Cardiac septum (tissue), 1 donor: Measurements from ENCODE around the gene DTNBP1. TPM values are rescaled to one million over a fixed set of nuclear protein-coding genes. Genes with fewer than 3 reads are reported as not detected.

ENCODE experiments used
- DNase-seq: peaks from one replicate; pipeline ENCODE4 v3.0.0-alpha.2; 2020; ENCODE audit warnings: low spot score
- intact Hi-C: fragments of 100-400 bp; cut with DNase I; formaldehyde crosslinking; loops from one replicate; pipeline ENCODE4 v1.14.0; 2022
- total RNA-seq: library from RNA; stranded (reverse); fragmentation: NEBNext Ultra II Directional; extraction: Animal tissue kit (Norgen Biotek cat#: 25700); gene quantifications from one replicate; pipeline ENCODE4 v1.2.1, GENCODE V29; 2021
- donor health status: DM: no; HTN: no; CAD: no.

Gene DTNBP1
- total RNA-seq, 1 donor from 2014 or later, result 19.0 TPM

- no peak for DNase-seq
- intact Hi-C loops, result loop anchor here (10.0 kb wide), 2 partner anchors 384 to 1504 kb away; partner anchors contain the start of gene JARID2
Measured at GRCh38 chr6:15628499-15629131, 34.2 kb downstream of the DTNBP1 start.

DNA sequence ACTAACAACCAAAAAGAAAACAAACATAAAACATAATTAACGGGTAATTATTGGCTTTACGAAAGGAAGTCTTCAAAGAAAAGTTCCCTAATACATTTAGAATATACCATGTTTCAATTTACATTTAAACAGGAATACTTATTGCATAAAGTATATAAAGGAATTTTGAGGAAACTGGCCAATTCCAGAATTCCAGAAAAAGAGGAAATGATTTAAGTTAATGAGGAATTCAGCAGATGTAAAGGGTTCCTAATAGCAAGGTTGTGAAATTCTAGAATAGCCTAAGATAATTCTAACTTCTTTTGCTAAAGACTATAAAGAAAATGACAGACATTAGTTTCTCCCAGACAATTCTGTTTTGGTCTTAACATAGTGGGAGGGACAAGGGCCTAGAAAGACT is 35.0 kb downstream of the DTNBP1 start:
- no peak for DNase-seq
- intact Hi-C loops, result loop anchor here (10.0 kb wide), 2 partner anchors 383 to 1503 kb away; partner anchors contain the start of gene JARID2

- intact Hi-C loops, result loop anchor here (10.0 kb wide), 2 partner anchors 382 to 1502 kb away; partner anchors contain the start of gene JARID2
- DNase-seq, result no peak
Measured at GRCh38 chr6:15626878-15627674, 35.8 kb downstream of the DTNBP1 start.

DNA sequence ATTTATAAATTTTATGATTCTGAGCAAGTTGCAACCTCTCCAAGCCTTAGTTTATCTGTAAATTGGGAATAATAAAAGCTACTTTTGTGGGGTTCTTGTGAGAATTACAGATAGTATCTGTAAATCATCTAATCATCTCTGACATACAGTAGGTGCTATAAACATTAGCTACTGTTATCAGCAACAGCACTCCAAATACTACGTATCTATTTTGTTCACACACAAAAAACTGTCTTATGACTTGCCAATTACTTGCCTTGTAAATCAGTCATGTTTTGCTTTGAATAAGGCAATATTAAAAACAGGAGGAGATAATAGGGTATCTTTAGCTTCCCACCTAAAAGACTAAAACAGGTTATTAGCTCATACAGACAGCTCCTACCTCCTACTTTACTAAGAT is 36.7 kb downstream of the DTNBP1 start:
- intact Hi-C loops, result loop anchor here (10.0 kb wide), 2 partner anchors 381 to 1501 kb away; partner anchors contain the start of gene JARID2
- DNase-seq, result no peak

GRCh38 chr6:15623276-15624116 is 39.3 kb downstream of the DTNBP1 start:
- intact Hi-C loops, result loop anchor here (5.0 to 10.0 kb wide), 4 partner anchors 106 to 1499 kb away; partner anchors contain the start of gene JARID2
- no peak for DNase-seq

DNA sequence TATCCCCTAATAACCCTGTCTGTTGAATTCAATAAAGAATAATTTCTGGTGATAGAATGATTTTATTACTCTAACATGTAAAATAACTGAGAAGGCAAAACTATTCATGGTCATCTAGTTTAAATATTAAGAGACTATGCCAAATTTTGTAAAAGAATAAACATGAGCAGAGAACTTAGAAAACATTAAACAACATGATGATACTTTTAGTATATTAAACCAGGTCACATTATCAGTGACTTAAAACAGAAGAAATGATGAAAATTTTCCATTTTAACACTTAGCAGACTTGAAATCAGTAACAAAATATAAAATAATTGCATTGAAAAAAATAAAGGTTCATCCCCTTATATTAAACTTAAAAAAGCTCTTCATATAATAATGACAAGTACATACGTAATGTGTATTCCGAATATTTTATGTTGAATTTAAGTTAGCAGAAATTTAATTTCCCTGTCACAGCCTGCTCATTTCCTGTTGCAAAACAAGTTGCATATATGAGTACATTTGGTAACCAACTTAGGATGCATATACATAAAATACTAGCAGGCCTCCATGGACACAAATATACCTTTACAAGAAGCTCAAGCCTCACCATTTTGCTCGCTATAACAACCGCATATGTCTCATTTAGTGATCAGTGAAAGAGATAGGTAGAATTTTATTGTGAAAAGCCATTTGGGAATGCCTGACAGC is 40.6 kb downstream of the DTNBP1 start:
- no peak for DNase-seq
- intact Hi-C loops, result loop anchor here (5.0 to 10.0 kb wide), 4 partner anchors 105 to 1497 kb away; partner anchors contain the start of gene JARID2

- DNase-seq, result peak; percentile 86
- intact Hi-C loops, result loop anchor here (1.0 to 10.0 kb wide), 5 partner anchors 25 to 1497 kb away; partner anchors contain the start of gene JARID2
Measured at GRCh38 chr6:15621203-15622044, 41.4 kb downstream of the DTNBP1 start.

- no peak for DNase-seq
- intact Hi-C loops, result loop anchor here (1.0 to 10.0 kb wide), 5 partner anchors 24 to 1496 kb away; partner anchors contain the start of gene JARID2
Measured at GRCh38 chr6:15620611-15621010, 42.2 kb downstream of the DTNBP1 start.

DNA sequence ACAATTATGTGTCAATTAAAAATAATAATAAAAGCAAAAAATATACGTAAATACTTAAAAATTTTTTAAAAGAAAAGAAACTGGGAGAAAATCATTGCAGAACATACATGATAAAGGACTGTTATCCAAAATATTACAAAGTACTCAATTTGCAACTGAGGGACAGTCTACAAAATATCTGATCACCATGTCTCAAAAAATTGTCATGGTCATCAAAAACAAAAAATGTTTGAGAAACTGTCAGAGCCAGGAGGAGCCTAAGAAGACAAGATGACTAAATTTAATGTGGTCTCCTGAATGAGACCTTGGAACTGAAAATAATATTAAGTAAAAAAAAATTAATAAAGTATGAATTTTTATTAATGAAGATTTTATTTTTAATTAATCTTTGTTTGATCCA is 43.5 kb downstream of the DTNBP1 start:
- intact Hi-C loops, result no loop called here
- DNase-seq, result no peak

DNA sequence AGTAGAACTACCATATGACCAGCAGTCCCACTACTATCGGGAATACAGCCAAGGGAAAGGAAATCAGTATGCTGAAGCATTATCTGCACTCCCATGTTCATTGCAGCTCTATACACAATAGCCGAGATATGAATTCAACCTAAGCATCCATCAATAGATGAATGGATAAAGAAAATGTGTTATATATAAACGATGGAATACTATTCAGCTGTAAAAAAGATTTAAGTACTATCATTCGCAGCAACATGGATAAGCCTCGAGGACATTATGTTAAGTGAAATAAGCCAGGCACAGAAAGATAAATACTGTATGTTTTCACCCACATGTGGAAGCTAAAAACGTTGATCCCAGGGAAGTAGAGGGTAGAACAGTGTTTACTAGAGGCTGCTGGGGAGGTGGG is 44.1 kb downstream of the DTNBP1 start:
- intact Hi-C loops, result no loop called here
- DNase-seq, result no peak

- intact Hi-C loops, result no loop called here
- no peak for DNase-seq
Measured at GRCh38 chr6:15616261-15616660, 46.6 kb downstream of the DTNBP1 start.

- no peak for DNase-seq
- intact Hi-C loops, result no loop called here
Measured at GRCh38 chr6:15615802-15616201, 47.0 kb downstream of the DTNBP1 start.

DNA sequence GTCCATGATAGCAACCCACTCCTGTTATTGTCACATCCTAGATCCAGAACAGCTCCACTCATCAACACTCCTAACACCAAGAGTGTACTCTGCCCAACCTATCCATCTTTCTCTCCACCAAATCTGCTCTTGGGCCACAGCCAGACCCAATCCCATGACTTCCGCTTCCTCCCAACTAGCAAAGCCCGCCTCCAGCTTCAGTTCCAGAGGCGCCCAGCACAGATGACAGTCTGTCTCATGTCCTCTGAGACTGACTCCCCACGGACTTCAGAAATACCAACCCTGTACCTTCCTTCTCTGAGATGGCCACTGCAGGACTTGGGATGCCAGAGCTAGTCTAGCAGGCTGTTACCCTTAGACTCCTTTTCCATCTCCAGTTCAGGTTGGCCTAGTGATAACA is 48.6 kb downstream of the DTNBP1 start:
- DNase-seq, result no peak
- intact Hi-C loops, result no loop called here

DNA sequence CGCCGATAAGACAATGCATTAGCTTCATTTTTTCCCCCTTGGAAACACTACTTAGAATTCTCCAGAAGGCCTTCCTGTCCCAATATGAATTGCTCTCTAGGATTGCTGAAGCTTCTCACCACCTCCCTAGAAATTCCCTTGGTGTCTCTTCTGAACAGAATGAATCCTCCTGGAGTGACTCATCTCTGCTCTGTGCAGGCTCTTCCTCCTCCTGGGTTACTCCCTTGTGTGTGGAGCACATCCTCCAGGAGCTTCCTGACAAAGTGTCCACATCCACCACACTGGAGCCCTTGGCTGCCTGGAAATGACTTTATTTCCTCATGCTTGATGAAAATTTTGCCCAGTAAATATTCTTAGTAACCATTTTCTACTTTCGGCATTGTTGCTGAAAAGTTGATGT is 54.4 kb downstream of the DTNBP1 start:
- intact Hi-C loops, result no loop called here
- DNase-seq, result no peak

- intact Hi-C loops, result no loop called here
- no peak for DNase-seq
Measured at GRCh38 chr6:15607603-15608002, 55.2 kb downstream of the DTNBP1 start.

DNA sequence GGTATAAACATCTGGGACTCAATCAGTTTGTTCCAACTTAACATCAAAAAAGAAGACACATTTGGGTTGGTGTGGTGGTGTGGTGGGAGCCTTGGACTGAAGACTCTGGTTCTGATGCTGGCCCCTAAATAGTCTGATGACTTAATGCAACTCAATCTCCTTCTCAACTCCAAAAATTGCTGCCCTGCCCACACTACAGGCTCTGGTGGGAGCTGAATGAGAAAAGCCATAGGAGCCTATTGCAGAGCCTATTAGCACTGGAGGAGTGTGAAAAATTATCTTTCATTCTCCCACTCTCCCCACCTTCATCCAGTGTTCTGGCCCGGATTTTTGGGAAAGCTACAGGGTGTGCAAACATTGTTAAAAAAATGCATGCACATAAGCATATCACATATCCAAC is 56.5 kb downstream of the DTNBP1 start:
- no peak for DNase-seq
- intact Hi-C loops, result no loop called here

GRCh38 chr6:15604843-15605242 is 58.0 kb downstream of the DTNBP1 start:
- DNase-seq, result no peak
- intact Hi-C loops, result no loop called here

DNA sequence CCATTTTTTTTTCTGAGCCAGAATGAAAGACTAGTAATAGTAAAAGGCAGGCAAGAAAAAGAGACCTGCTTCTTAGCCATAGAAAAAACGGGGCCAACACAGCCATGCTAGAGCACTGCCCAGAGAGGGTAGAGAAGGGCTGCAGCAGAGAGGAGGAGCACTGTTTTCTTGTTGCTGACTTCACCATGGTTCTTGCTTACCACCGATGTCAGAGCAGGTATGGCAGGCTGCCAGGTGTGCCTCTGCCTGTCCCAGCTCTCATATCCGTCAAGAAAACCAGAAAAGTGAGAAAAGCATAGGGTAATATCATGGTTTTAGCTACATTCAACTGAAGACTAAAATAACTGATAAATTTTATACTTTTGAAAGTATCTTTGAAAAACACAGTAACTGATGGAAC is 60.7 kb downstream of the DTNBP1 start:
- no peak for DNase-seq
- intact Hi-C loops, result no loop called here
